Measurements from ENCODE around the gene ERFL.

Gene ERFL

DNA sequence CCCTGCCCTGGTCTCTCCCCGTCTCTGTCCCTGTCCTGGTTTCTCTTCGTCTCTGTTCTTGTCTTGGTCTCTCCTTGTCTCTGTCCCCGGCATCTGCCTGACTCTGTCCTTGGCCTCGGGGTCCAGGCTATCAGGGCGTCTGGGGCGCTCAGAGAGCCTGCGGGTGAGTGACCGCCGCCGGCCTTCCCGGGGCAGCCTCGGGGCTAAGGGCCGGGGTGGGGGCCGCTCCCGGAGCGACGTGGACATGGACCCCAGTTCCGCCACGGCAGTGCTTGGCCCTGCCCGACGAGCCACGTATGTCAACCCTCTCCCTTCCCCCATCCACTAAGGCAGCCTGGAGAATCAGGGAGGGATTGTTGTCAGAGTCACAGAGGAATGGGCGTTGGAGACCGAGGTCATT lies 30.4 kb downstream of the ERFL start:
- no peak for DNase-seq (ENCODE audit: low spot score)
- TF ChIP-seq, protein P1, sequence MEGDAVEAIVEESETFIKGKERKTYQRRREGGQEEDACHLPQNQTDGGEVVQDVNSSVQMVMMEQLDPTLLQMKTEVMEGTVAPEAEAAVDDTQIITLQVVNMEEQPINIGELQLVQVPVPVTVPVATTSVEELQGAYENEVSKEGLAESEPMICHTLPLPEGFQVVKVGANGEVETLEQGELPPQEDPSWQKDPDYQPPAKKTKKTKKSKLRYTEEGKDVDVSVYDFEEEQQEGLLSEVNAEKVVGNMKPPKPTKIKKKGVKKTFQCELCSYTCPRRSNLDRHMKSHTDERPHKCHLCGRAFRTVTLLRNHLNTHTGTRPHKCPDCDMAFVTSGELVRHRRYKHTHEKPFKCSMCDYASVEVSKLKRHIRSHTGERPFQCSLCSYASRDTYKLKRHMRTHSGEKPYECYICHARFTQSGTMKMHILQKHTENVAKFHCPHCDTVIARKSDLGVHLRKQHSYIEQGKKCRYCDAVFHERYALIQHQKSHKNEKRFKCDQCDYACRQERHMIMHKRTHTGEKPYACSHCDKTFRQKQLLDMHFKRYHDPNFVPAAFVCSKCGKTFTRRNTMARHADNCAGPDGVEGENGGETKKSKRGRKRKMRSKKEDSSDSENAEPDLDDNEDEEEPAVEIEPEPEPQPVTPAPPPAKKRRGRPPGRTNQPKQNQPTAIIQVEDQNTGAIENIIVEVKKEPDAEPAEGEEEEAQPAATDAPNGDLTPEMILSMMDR (IDR thresholded peaks at IDR 0.05; ENCODE audit: extremely low read depth, missing control alignments) = no peak

DNA sequence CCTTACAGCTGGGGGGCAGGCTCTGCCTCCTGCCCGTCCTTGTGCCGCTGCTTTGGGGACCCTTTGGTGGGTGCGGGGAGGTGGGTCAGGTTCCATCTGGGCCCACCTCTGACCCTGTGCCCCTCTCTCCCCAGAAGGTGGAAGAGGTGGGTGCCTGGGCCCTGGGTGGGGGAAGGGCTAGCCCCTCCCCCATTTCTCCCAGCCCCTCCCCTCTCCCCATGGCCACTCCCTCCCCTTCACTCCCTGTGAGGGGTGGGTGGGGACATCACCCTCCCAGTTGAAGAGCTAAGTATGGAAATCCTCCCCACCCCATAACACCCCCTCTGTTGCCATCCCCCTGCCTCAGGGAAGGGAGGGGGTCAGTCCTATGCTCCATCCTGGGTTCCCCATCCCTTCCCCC lies 31.1 kb downstream of the ERFL start:
- TF ChIP-seq, protein P1 (IDR thresholded peaks at IDR 0.05; ENCODE audit: extremely low read depth, missing control alignments) = no peak
- no peak for DNase-seq (ENCODE audit: low spot score)

DNA sequence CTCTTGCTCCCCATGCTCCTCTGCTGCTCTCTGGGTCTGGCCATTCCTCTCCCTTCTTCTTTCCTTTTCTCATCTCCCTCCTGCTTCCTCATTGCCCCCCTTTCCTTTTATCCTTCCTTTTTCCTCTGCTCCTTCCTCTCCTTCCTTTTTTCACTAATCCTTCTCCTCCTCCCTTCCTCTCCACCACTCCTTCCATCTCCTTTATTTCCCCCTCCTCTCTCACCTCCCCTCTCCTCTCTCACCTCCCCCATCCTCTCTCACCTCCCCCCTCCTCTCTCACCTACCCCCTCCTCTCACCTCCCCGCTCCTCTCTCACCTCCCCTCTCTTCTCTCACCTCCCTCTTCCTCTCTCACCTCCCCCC lies 31.7 kb downstream of the ERFL start:
- TF ChIP-seq, protein P1 (IDR thresholded peaks at IDR 0.05; ENCODE audit: extremely low read depth, missing control alignments) = no peak
- no peak for DNase-seq (ENCODE audit: low spot score)

DNA sequence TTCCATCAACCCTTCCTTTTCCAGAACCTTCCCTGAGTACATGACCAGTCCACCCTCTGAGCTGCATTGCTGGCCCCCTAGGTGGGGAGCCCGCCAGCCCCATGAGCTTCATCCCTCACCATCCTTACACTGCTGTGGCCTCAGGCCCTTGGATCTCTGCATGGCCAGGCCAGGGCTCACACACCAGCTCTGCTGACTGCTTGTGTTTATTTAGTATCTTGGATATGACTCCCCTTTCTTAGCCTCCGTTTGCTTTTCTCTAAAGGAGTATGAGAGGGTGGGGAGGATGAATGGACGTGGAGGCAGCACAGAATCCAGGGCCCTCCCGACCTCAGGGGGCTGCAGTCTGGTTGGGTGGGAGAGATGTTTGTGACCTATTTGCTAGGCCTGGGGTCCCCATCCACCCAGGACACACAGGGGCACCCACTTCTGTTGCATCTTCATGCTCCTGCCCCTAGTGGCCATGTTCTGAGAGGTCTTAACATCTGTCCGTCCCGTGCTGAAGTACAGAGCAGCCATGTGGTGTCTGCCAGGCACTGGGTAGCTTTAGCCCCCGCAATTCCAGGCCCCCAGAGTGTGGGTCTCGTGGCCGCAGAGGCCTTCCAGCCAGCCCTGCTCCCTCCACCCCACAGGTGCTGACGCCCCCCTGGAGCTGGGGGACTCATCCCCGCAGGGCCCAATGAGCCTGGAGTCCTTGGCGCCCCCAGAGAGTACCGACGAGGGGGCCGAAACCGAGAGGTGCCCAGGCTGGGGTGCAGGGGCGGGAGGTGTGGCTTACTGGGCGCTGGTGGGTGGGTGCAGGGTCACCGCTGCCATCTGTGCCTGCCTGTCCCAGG lies 32.3 kb downstream of the ERFL start:
- DNase-seq (ENCODE audit: low spot score) = no peak
- TF ChIP-seq, protein P1 (IDR thresholded peaks at IDR 0.05; ENCODE audit: extremely low read depth, missing control alignments) = no peak

DNA sequence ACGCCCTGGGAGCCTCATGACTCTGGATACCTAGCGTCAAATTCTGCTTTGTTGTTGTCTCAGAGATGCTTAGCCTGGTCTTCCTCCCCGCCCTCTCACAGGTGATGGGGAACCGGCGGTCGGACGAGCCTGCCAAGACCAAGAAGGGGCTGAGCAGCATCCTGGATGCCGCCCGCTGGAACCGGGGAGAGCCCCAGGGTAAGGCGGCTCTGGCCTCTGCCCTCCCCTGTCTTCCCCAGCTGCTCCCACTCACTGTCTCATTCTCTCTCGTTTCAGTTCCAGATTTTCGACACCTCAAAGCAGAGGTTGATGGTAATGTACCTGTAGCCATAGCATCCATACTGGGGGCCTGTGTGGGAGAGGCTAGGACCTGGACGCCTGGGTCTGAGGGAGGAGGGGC lies 33.9 kb downstream of the ERFL start:
- TF ChIP-seq, protein P1 (IDR thresholded peaks at IDR 0.05; ENCODE audit: extremely low read depth, missing control alignments) = no peak
- no peak for DNase-seq (ENCODE audit: low spot score)

DNA sequence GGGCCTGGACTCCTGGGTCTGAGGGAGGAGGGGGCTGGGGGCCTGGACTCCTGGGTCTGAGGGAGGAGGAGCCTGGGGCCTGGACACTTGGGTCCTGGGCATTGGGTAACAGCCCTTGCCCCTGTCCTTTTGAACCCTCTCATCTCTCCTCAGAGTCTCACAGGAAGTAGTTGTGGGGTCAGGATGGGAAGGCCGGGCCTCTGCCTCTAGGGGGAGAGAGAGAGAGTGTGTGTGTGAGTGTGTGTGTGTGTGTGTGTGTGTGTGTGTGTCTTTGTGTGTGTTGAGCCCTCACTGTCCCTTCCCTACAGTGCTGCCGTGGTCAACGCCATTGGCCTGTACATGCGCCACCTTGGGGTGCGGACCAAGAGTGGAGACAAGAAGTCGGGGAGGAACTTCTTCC lies 34.4 kb downstream of the ERFL start:
- TF ChIP-seq, protein P1 (IDR thresholded peaks at IDR 0.05; ENCODE audit: extremely low read depth, missing control alignments) = no peak
- DNase-seq (ENCODE audit: low spot score) = no peak

DNA sequence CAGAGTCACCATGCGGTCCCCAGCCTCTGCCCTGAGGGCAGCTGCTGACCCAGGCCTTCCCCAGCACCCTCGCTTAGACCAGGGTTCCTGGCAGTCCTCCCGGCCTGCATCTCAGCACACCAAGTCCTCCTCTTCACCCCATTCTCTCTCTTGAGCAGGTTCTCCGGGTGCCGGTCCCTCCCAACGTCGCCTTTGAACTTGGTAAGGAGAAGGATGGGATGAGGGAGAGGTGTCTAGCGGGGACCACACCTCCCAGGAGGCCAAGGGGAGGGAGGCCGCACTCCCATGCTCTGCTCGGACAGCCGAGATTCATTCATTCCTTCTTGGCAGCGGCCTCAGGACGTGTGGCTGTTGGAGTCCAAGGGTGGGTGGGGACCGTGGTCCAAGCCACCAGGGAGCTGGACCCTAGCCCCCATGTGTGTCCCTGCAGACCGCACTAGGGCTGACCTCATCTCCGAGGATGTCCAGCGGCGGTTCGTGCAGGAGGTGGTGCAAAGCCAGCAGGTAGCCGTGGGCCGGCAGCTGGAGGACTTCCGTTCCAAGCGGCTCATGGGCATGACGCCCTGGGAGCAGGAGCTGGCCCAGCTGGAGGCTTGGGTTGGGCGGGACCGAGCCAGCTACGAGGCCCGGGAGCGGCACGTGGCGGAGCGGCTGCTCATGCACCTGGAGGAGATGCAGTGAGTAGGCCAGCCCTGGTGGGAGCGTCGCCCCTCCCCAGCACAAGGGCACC lies 35.9 kb downstream of the ERFL start:
- TF ChIP-seq, protein P1 (IDR thresholded peaks at IDR 0.05; ENCODE audit: extremely low read depth, missing control alignments) = no peak
- no peak for DNase-seq (ENCODE audit: low spot score)

Data from GM20000 (cell line).